Mucosa of rectum (tissue), 2 donors: ENCODE results near the gene ZSWIM7.
A peak's percentile ranks its signal among the peaks of the same experiment; 100 is the strongest.

ENCODE experiments used
- H3K27ac ChIP-seq, 2 donors: one replicate each; pipeline ENCODE4 v1.7.0; 2013; ENCODE audit warnings: inconsistent platforms in 2 of 2, low read depth in 2 of 2, low read length in 2 of 2
- H3K27me3 ChIP-seq, 2 donors: one replicate each; pipeline ENCODE4 v1.7.0; 2013; ENCODE audit warnings: low read length in 2 of 2; ENCODE audit not compliant: control insufficient read depth in 2 of 2, insufficient read depth in 2 of 2
- H3K36me3 ChIP-seq, 2 donors: one replicate each; pipeline ENCODE4 v1.7.0; 2013; ENCODE audit warnings: low read length in 2 of 2; ENCODE audit not compliant: control insufficient read depth in 2 of 2, insufficient read depth in 2 of 2
- H3K4me1 ChIP-seq, 2 donors: one replicate each; pipeline ENCODE4 v1.7.0; 2013; ENCODE audit warnings: low read length in 2 of 2, mild to moderate bottlenecking in 1 of 2; ENCODE audit not compliant: control insufficient read depth in 2 of 2, insufficient read depth in 2 of 2
- H3K4me3 ChIP-seq, 2 donors: one replicate each; pipeline ENCODE4 v1.7.0; 2013; ENCODE audit warnings: low read length in 2 of 2
- H3K9ac ChIP-seq, 2 donors: one replicate each; pipeline ENCODE4 v1.7.0; 2013; ENCODE audit warnings: low read length in 2 of 2, low read depth in 1 of 2, mild to moderate bottlenecking in 1 of 2
- H3K9me3 ChIP-seq, 2 donors: one replicate each; pipeline ENCODE4 v1.7.0; 2013; ENCODE audit warnings: low read length in 2 of 2; ENCODE audit not compliant: control insufficient read depth in 2 of 2
- donor health status: healthy.
- donor health status: Normal muscosa, but diverticular disease.

The ZSWIM7 gene

GRCh38 chr17:15958484-15958854, 41.0 kb downstream of the ZSWIM7 start:
- peaks cover 0 to 2% of the 10 kb centered on the region in 2 donors for H3K36me3 ChIP-seq
- no peak overlapping the region for H3K4me3 ChIP-seq
- peaks cover 0 to 7% of the 10 kb centered on the region in 2 donors for H3K4me1 ChIP-seq
- H3K9me3 ChIP-seq, result no peaks in the 10 kb centered on the region
- no peak overlapping the region for H3K9ac ChIP-seq
- H3K27me3 ChIP-seq, result no peaks in the 10 kb centered on the region
- H3K27ac ChIP-seq, result no peak overlapping the region

- Histone ChIP-seq H3K9me3 (no peaks in the 10 kb centered on the region), H3K4me3 (no peak overlapping the region), H3K27me3 (no peaks in the 10 kb centered on the region), H3K36me3 (peaks cover 0 to 2% of the 10 kb centered on the region in 2 donors), H3K9ac (no peak overlapping the region), H3K27ac (peak overlapping the region in 1 of 2 donors; percentile 9), H3K4me1 (peaks cover 0 to 7% of the 10 kb centered on the region in 2 donors)
These were observed 41.7 kb downstream of the ZSWIM7 start for GRCh38 chr17:15957608-15958307.

- Histone ChIP-seq H3K27ac (no peak overlapping the region), H3K9me3 (no peaks in the 10 kb centered on the region), H3K4me3 (no peak overlapping the region), H3K36me3 (peaks cover 0 to 2% of the 10 kb centered on the region in 2 donors), H3K4me1 (peaks cover 0 to 9% of the 10 kb centered on the region in 2 donors), H3K9ac (no peak overlapping the region), H3K27me3 (no peaks in the 10 kb centered on the region)
These were observed 42.3 kb downstream of the ZSWIM7 start for GRCh38 chr17:15957206-15957605.

- peaks cover 0 to 2% of the 10 kb centered on the region in 2 donors for H3K36me3 ChIP-seq
- H3K9me3 ChIP-seq, result no peaks in the 10 kb centered on the region
- no peak overlapping the region for H3K27ac ChIP-seq
- no peak overlapping the region for H3K4me3 ChIP-seq
- H3K4me1 ChIP-seq, result peaks cover 0 to 9% of the 10 kb centered on the region in 2 donors
- H3K27me3 ChIP-seq, result no peaks in the 10 kb centered on the region
- no peak overlapping the region for H3K9ac ChIP-seq
These were observed 43.5 kb downstream of the ZSWIM7 start for GRCh38 chr17:15955793-15956541.

- Histone ChIP-seq H3K36me3 (peaks cover 0 to 8% of the 10 kb centered on the region in 2 donors), H3K4me1 (peaks cover 0 to 9% of the 10 kb centered on the region in 2 donors), H3K4me3 (no peak overlapping the region), H3K9ac (no peak overlapping the region), H3K27me3 (no peaks in the 10 kb centered on the region), H3K9me3 (no peaks in the 10 kb centered on the region), H3K27ac (no peak overlapping the region)
These were observed 45.3 kb downstream of the ZSWIM7 start for GRCh38 chr17:15954222-15954621.

- H3K27ac ChIP-seq, result no peak overlapping the region
- H3K9ac ChIP-seq, result no peak overlapping the region
- H3K9me3 ChIP-seq, result no peaks in the 10 kb centered on the region
- no peak overlapping the region for H3K4me3 ChIP-seq
- peaks cover 0 to 8% of the 10 kb centered on the region in 2 donors for H3K36me3 ChIP-seq
- H3K4me1 ChIP-seq, result peaks cover 4 to 11% of the 10 kb centered on the region in 2 donors
- no peaks in the 10 kb centered on the region for H3K27me3 ChIP-seq
These were observed 46.4 kb downstream of the ZSWIM7 start for GRCh38 chr17:15952916-15953790.

- H3K27me3 ChIP-seq, result no peaks in the 10 kb centered on the region
- peaks cover 12 to 18% of the 10 kb centered on the region in 2 donors for H3K4me1 ChIP-seq
- no peaks in the 10 kb centered on the region for H3K9me3 ChIP-seq
- no peak overlapping the region for H3K27ac ChIP-seq
- H3K9ac ChIP-seq, result no peak overlapping the region
- H3K4me3 ChIP-seq, result no peak overlapping the region
- peaks cover 0 to 8% of the 10 kb centered on the region in 2 donors for H3K36me3 ChIP-seq
These were observed 47.4 kb downstream of the ZSWIM7 start for GRCh38 chr17:15952048-15952532.

- no peak overlapping the region for H3K27ac ChIP-seq
- H3K9ac ChIP-seq, result no peak overlapping the region
These were observed 48.0 kb downstream of the ZSWIM7 start for GRCh38 chr17:15951368-15952047.

GRCh38 chr17:15947976-15948752, 51.3 kb downstream of the ZSWIM7 start:
- Histone ChIP-seq H3K27ac (peak overlapping the region; percentile 92 to 94), H3K4me3 (peak overlapping the region; percentile 45 to 56), H3K27me3 (peaks cover 0 to 4% of the 10 kb centered on the region in 2 donors), H3K36me3 (peaks cover 0 to 5% of the 10 kb centered on the region in 2 donors), H3K4me1 (peaks cover 26 to 35% of the 10 kb centered on the region in 2 donors), H3K9ac (peak overlapping the region; percentile 52 to 77), H3K9me3 (no peaks in the 10 kb centered on the region)

More at GRCh38 chr17:15951368-15952047, 48.0 kb downstream of the ZSWIM7 start:
- H3K36me3 ChIP-seq, result peaks cover 0 to 8% of the 10 kb centered on the region in 2 donors
- no peaks in the 10 kb centered on the region for H3K27me3 ChIP-seq
- H3K4me3 ChIP-seq, result no peak overlapping the region
- peaks cover 17 to 23% of the 10 kb centered on the region in 2 donors for H3K4me1 ChIP-seq
- H3K9me3 ChIP-seq, result no peaks in the 10 kb centered on the region
